Measurements from ENCODE around the gene OR9Q1. TPM values are rescaled to one million over a fixed set of nuclear protein-coding genes. Genes with fewer than 3 reads are reported as not detected.

OR9Q1 gene, protein sequence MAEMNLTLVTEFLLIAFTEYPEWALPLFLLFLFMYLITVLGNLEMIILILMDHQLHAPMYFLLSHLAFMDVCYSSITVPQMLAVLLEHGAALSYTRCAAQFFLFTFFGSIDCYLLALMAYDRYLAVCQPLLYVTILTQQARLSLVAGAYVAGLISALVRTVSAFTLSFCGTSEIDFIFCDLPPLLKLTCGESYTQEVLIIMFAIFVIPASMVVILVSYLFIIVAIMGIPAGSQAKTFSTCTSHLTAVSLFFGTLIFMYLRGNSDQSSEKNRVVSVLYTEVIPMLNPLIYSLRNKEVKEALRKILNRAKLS
- not detected in 2 replicates for total RNA-seq

DNA sequence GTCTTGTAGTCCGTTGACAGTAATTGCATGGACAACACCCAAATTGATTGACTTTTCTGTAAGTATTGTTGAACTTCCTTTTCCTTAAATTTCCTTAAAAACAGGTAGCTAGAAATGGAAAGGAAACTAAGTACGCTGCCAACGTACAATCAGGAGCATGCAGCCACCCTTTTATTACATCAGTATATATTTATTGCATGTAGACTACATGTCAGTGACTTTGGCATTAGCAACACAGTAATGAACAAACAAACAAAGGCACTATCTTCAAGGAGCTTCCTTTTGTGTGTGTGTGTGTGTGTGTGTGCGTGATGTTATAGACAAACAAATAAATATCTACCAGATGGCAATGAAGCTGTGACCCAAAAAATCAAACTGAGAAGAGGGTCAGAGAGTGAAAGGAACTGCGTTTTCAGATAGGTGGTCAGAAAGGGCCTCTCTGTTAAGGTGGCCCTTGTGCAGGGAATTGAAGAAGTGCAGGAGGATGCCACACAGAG, at the start of gene OR9Q1:
Gene OR9Q1 (plus strand): TSS at position 447 of the 497 bp plus-strand sequence. CDS start 155,564 bp downstream, outside the sequence.

DNA sequence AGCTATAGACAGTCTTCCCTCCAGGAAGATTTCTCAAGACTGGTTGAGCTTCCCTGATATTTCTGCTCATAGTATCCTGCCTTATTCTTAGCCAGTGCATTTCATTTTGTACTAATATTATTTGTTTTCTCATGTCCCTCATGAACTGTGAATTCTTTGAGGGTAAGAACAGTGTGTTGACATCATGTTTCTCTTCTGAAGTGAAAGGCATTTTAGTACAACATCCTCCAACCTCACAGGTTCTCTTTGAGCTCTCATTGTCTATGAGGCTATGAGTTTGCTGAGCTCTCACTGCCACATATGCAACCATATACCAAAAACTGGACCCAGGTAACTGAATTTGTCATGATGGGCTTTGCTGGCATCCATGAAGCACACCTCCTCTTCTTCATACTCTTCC, 7.0 kb downstream of the OR9Q1 start, which contains the start of gene OR6Q1:
Gene OR6Q1 (plus strand): TSS at position 301 of the 400 bp plus-strand sequence. CDS start 0 bp downstream, at position 301.

DNA sequence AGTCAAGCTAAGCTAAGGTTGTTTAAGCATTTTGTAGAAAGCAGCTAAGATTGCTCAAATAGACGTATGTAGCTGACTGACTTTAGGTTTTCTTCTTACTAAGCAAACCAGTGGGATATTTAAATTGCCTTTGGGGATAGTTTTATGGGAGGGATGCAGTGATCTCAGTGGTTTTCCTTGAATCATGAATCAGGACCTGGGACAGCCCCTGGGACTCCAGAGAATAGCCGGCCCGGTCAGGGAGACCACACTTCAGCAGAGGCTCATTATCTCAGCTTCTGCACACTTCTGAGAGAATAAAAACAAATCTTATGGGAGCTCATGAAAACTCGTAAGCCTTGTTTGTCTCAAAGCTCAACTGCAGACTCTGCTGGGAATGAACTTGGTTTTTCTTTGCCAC, 101.8 kb downstream of the OR9Q1 start, which contains the start of gene OR9I1:
Gene OR9I1 (minus strand): TSS at position 62 of the 400 bp plus-strand sequence. CDS start 6,086 bp downstream, outside the sequence.

DNA sequence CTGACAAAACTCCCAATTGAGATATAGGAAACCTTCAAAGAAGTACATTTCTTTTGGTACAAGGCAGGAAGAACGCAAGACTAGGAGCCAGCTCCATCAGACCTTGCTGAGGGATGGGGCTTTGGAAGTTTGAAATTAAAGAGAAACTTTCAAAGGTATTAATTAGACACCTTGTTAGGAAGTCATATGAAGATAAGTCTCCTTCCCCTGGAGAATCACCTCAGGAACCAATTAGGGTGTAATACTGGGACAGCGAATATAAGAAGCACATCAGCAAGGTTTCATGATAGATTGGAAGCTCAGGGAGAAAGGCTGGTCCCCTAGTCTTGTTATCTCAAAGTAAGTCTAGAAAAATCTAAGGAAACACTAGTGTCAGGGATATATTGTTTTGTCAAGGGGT, 165.1 kb downstream of the OR9Q1 start, which contains the start of gene OR9Q2:
Gene OR9Q2 (plus strand): TSS at position 301 of the 400 bp plus-strand sequence. CDS start 1,421 bp downstream, outside the sequence.

DNA sequence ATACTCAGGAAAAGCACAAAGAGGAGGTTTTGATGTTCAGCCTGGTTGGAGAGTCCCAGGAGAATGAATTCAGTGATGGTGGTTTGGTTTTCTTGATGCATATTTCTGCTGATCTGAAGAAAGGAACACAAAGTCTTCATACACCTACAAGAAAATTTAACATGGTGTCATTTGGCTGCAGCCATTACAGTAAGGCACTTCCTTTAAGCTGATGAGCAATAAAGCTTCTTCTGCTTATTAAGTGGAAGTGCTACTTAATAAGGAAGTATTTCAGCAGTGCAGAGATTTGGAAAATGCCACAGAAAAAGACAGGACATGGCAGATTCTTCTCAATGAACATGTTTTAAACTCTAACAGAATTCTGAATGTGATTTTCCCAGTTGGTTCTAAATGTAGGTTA, 180.4 kb downstream of the OR9Q1 start, which contains the start of gene OR1S2:
Gene OR1S2 (minus strand): TSS at position 101 of the 400 bp plus-strand sequence. CDS start 0 bp downstream, at position 101.

DNA sequence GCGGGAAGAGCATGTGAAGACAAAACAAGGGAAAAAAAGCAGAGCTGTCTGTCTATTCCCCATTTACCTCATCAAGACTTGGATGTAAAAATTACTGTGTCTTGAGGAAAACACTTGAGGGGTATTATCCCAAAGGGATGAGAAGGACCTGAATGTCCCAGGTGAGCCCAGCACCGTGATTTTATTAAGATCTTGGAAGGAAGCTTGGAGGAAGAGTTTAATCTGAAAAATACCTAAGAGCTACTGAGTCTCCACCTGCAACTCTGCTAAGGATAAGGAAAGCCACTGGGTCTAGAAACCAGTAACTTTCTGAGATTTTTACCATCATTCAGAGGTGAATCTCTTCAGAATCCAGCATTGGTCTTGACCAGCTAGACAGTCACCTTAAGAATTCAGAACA, 188.7 kb downstream of the OR9Q1 start, which contains the start of gene OR1S1:
Gene OR1S1 (plus strand): TSS at position 301 of the 400 bp plus-strand sequence.

Other genes with a start within 250 kb of the OR9Q1 start
- not detected in 2 replicates for gene OR6Q1, start 7.1 kb downstream of the OR9Q1 start, total RNA-seq
- gene OR9I1, start 101.6 kb downstream of the OR9Q1 start, total RNA-seq, result not detected in 2 replicates
- gene OR9Q2, start 165.2 kb downstream of the OR9Q1 start, total RNA-seq, result not detected in 2 replicates
- not detected in 2 replicates for gene OR1S2, start 180.3 kb downstream of the OR9Q1 start, total RNA-seq
- not detected in 2 replicates for gene OR1S1, start 188.8 kb downstream of the OR9Q1 start, total RNA-seq
- gene OR10Q1, start 205.0 kb downstream of the OR9Q1 start, total RNA-seq, result not detected in 2 replicates
- not detected in 2 replicates for gene OR10W1, start 244.4 kb downstream of the OR9Q1 start, total RNA-seq

Measured in cardiac atrium fibroblast (primary cell).